Islet of Langerhans (tissue), 1 donor: ENCODE measurements around the gene ZDHHC18.

Experiments used
- FAIRE-seq: peaks from one replicate; lab custom pipeline; 2011; peaks lifted over from hg19 to GRCh38; lab: Jason Lieb, UNC

The ZDHHC18 gene

GRCh38 chr1:26900815-26901511, 74.5 kb downstream of the ZDHHC18 start:
- FAIRE-seq: peak; percentile 56
